Heart right ventricle (tissue), 16 donors: Measurements from ENCODE around the gene SEMA3C. TPM values are rescaled to one million over a fixed set of nuclear protein-coding genes. Genes with fewer than 3 reads are reported as not detected.

Experiments used
- ATAC-seq, 8 donors: fragments of 200-7000 bp; cut with Tn5 transposase; one replicate each; pipeline ENCODE4 v1.9.1; 2020; ENCODE audit warnings: mild to moderate bottlenecking in 8 of 8, moderate library complexity in 8 of 8, moderate number of reproducible peaks in 1 of 8
- DNase-seq, 2 donors: peaks; one replicate each; pipeline ENCODE4 v3.0.0-alpha.2; 2020
- H3K27ac ChIP-seq, 10 donors: fragments of 200-600 bp; sonication (generic) in 2 of 10; one replicate each; pipeline versions ENCODE4 v1.5.0 to v1.8.0; 2020 to 2022; ENCODE audit warnings: mild to moderate bottlenecking in 3 of 10
- H3K27me3 ChIP-seq, 7 donors: fragments of 200-600 bp; one replicate each; pipeline ENCODE4 v1.8.0; 2021 to 2022; ENCODE audit warnings: mild to moderate bottlenecking in 2 of 7
- H3K36me3 ChIP-seq, 9 donors: fragments of 200-600 bp; sonication (generic) in 1 of 9; one replicate each; pipeline versions ENCODE4 v1.5.0 to v1.8.0; 2020 to 2022; ENCODE audit warnings: mild to moderate bottlenecking in 2 of 9
- H3K4me1 ChIP-seq, 9 donors: fragments of 200-600 bp; sonication (generic) in 1 of 9; one replicate each; pipeline versions ENCODE4 v1.5.0 to v1.8.0; 2020 to 2022; ENCODE audit warnings: mild to moderate bottlenecking in 4 of 9
- H3K4me3 ChIP-seq, 10 donors: fragments of 200-600 bp; sonication (generic) in 2 of 10; one replicate each; pipeline versions ENCODE4 v1.5.0 to v1.8.0; 2020 to 2022; ENCODE audit warnings: mild to moderate bottlenecking in 7 of 10, moderate library complexity in 2 of 10
- H3K9me3 ChIP-seq, 11 donors: fragments of 200-600 bp in 10 of 11; sonication (generic) in 2 of 11; one replicate each; pipeline versions ENCODE4 v1.5.0 to v1.8.0; 2013 to 2022; ENCODE audit warnings: mild to moderate bottlenecking in 2 of 11, control low read depth in 1 of 11, moderate library complexity in 1 of 11
- CTCF ChIP-seq, 9 donors: fragments of 200-600 bp; sonication (generic) in 2 of 9; IDR thresholded peaks; one replicate each; pipeline versions ENCODE4 v1.5.0 to v1.8.0; 2021 to 2022; ENCODE audit warnings: antibody characterized with exemption in 9 of 9, mild to moderate bottlenecking in 5 of 9, moderate library complexity in 1 of 9
- WGBS, 2 donors: extraction: QIAGEN DNeasy Blood & Tissue Kit; methylation state at CpG; one replicate each; pipeline ENCODE4 v1.1.7; 2013; ENCODE audit warnings: inconsistent platforms in 1 of 2; 5-methylcytosine and 5-hydroxymethylcytosine counted together
- intact Hi-C, 10 donors: fragments of 100-400 bp; cut with DNase I; formaldehyde crosslinking; loops; one replicate each; pipeline versions ENCODE4 v1.11.1 to v1.14.2; 2022
- polyA plus RNA-seq, 2 donors: library from polyadenylated mRNA; stranded (reverse); fragments of 200-250 nt; gene quantifications; one replicate each; pipeline ENCODE4 v1.2.3, GENCODE V29; 2013
- total RNA-seq, 10 donors: library from RNA; stranded (reverse); fragmentation: NEBNext Ultra II Directional in 3 of 10; extraction: Animal tissue kit (Norgen Biotek cat#: 25700) in 3 of 10; gene quantifications; one replicate each; pipeline versions ENCODE4 v1.2.1 to v1.2.4, GENCODE V29; 2021 to 2023
- donor health status: Arrhythmogenic right ventricular cardiomyopathy.
- donor health status: ischemic (EF 13 %, LVEDD 7.1; RV severe dilation, severe dysfunction).
- donor health status: healthy with polysubstance abuse.
- donor health status: DM: no; HTN: yes; CAD: no.
- donor health status: DM: no; HTN: no; CAD: no.
- donor health status: ischemic (EF 25% LVEDD 6.9; RV normal size, moderate dysfunction).
- donor health status: ischemic (EF 25% LVEDD 5.7; RV mildly dilated, moderate dysfunction).
- donor health status: healthy.
- donor health status: DM: yes; HTN: yes; CAD: no.
- donor health status: Ischemic cardiomyopathy.
- donor health status: ischemic (EF 35%, LVEDD 5.7; RV mildly dilated, moderate dysfunction).
- donor health status: nonischemic (EF 11% LVEDD 7.7; RV severe dilation, severe dysfunction).
- donor health status: DM: yes; HTN: yes; CAD: no.
- donor health status: PGD.
- donor health status: ischemic (EF 29% LVEDD 5.4; RV normal size, mild dysfunction).
- donor health status: nonischemic (EF 23%, LVEDD 6.1; RV moderate dilation, normal function).

The SEMA3C gene
- total and polyA plus RNA-seq, 12 donors, result 14.5 to 83.2 (median 57.3) TPM

DNA sequence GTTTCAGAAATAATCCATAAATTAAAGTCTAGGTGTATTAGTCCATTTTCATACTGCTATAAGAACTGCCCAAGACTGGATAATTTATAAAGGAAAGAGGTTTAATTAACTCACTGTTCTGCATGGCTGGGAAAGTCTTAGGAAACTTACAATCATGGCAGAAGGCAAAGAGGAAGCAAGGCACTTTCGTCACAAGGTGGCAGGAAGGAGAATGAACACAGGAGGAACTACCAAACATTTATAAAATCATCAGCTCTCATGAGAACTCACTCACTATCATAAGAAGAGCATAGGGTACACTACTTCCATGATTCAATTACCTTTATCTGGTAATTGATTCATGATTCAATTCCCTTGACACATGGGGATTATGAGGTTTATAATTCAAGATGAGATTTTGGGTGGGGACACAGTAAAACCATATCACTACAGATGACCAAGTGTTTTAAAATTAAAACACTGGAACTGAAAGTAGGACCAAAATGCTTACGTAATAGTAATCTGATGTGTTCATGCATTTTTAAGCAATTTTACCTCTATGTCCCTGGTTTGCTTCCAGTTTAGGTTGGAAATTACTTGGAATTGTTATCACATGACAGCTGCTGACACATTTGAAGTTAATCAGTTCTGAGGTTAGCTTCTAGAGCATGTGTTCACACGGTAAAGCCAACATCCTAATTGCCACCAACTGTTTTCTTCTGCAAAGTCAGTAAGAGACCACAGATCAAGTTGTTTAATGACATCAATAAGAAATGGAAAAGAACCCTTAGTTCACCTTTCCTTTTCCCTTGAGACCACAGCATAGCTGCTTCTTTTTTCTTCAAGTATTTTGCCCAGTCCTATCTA is 48.4 kb upstream of the SEMA3C start:
- H3K27me3 ChIP-seq, result no peaks in the 10 kb centered on the region
- DNase-seq, result no peak
- H3K4me1 ChIP-seq, result no peaks in the 10 kb centered on the region
- ATAC-seq, result no peak
- peaks cover 0 to 7% (median 0%) of the 10 kb centered on the region in 11 donors for H3K9me3 ChIP-seq
- WGBS, 2 donors, result 58 to 63% methylated on average over 3 of the region's 3 CpGs
- intact Hi-C loops, result no loop called here
- no peak overlapping the region for H3K4me3 ChIP-seq
- no peaks in the 10 kb centered on the region for H3K36me3 ChIP-seq
- no peak for TF ChIP-seq CTCF (IDR thresholded peaks at IDR 0.05)
- no peak overlapping the region for H3K27ac ChIP-seq

- H3K27me3 ChIP-seq, result no peaks in the 10 kb centered on the region
- intact Hi-C loops, result no loop called here
- no peaks in the 10 kb centered on the region for H3K4me1 ChIP-seq
- peaks cover 0 to 7% (median 0%) of the 10 kb centered on the region in 11 donors for H3K9me3 ChIP-seq
- no peaks in the 10 kb centered on the region for H3K36me3 ChIP-seq
- no peak overlapping the region for H3K27ac ChIP-seq
- WGBS, 2 donors, result 83 to 87% methylated on average over 2 of the region's 2 CpGs
- DNase-seq, result no peak
- no peak for TF ChIP-seq CTCF (IDR thresholded peaks at IDR 0.05)
- H3K4me3 ChIP-seq, result no peak overlapping the region
- no peak for ATAC-seq
Measured at GRCh38 chr7:80960244-80960795, 41.5 kb upstream of the SEMA3C start.

DNA sequence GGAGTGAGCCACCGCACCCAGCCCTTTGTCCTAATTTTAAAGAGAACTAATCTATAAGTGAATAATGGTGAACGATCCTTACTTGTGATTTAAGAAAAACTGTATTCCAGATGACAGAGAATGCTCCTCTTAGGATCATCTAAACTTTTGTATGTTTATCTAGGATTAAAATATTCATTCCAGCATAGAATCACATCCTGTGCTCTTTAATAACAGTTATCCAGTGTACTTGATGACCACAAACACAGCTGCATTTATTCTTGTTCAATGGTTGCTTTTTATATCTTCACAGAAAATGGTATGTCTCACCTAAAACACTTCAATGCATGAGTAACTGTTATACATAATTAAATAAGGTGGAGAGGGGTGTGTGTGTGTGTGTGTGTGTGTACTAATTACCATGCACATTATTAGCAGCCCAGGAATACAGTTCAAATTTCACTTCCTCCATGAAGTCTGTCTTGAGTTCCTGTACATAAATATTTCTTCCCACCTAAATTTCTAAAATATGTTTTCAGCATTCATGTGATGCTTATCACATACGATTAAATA is 38.5 kb upstream of the SEMA3C start:
- 86 to 93% methylated on average over 3 of the region's 3 CpGs for WGBS, 2 donors
- H3K27me3 ChIP-seq, result no peaks in the 10 kb centered on the region
- no peak for DNase-seq
- intact Hi-C loops, result no loop called here
- H3K36me3 ChIP-seq, result no peaks in the 10 kb centered on the region
- H3K4me3 ChIP-seq, result no peak overlapping the region
- no peaks in the 10 kb centered on the region for H3K9me3 ChIP-seq
- no peak for TF ChIP-seq CTCF (IDR thresholded peaks at IDR 0.05)
- H3K4me1 ChIP-seq, result no peaks in the 10 kb centered on the region
- H3K27ac ChIP-seq, result no peak overlapping the region
- ATAC-seq, result no peak

- DNase-seq, result no peak
Measured at GRCh38 chr7:80954191-80954590, 35.3 kb upstream of the SEMA3C start.

More at GRCh38 chr7:80954191-80954590, 35.3 kb upstream of the SEMA3C start:
- intact Hi-C loops, result no loop called here
- H3K27ac ChIP-seq, result no peak overlapping the region
- no peak for ATAC-seq
- H3K36me3 ChIP-seq, result no peaks in the 10 kb centered on the region
- no peak overlapping the region for H3K4me3 ChIP-seq
- H3K4me1 ChIP-seq, result peaks cover 0 to 11% (median 0%) of the 10 kb centered on the region in 9 donors
- H3K27me3 ChIP-seq, result no peaks in the 10 kb centered on the region
- H3K9me3 ChIP-seq, result peaks cover 0 to 4% (median 0%) of the 10 kb centered on the region in 11 donors
- no peak for TF ChIP-seq CTCF (IDR thresholded peaks at IDR 0.05)
- WGBS, 2 donors, result 42 to 43% methylated on average over 1 of the region's 1 CpG
